K562 (cell line): ENCODE results near the gene ABCA7. TPM values are rescaled to one million over a fixed set of nuclear protein-coding genes. Genes with fewer than 3 reads are reported as not detected.
A peak's percentile ranks its signal among the peaks of the same experiment; 100 is the strongest.

Source experiments
- BDP1 ChIP-seq: IDR thresholded peaks from 3 replicates; pipeline ENCODE4 v1.6.1; 2011; ENCODE audit not compliant: insufficient read length, insufficient read depth
- ELF2 ChIP-seq: fragments of 250-450 bp; sonication (Bioruptor Pico); IDR thresholded peaks from 2 replicates; pipeline ENCODE4 v1.5.0; 2021; ENCODE audit warnings: mild to moderate bottlenecking
- HSF4 ChIP-seq: fragments of 250-450 bp; sonication (Bioruptor Pico); IDR thresholded peaks from 2 replicates; pipeline ENCODE4 v2.1.2; 2022; ENCODE audit warnings: mild to moderate bottlenecking, moderate library complexity, borderline replicate concordance
- KDM1A ChIP-seq, 2 experiments: fragments of 450-650 bp; IDR thresholded peaks; 2 replicates each; pipeline ENCODE4 v1.6.1; 2016; ENCODE audit warnings: mild to moderate bottlenecking in 2 of 2
- PRPF4 ChIP-seq: fragments of 200-400 bp; formaldehyde crosslinking; IDR thresholded peaks from one replicate; pipeline ENCODE4 v1.6.1; 2017; ENCODE audit warnings: low read length, low read depth, mild to moderate bottlenecking; ENCODE audit not compliant: insufficient read depth, poor library complexity, severe bottlenecking
- RBFOX2 ChIP-seq: fragments of 200-400 bp; formaldehyde crosslinking; IDR thresholded peaks from 2 replicates; pipeline ENCODE4 v1.6.1; 2017; ENCODE audit warnings: low read depth, mild to moderate bottlenecking, low read length, moderate library complexity
- RBM25 ChIP-seq: fragments of 200-400 bp; formaldehyde crosslinking; IDR thresholded peaks from 2 replicates; pipeline ENCODE4 v1.6.1; 2018; ENCODE audit warnings: low read length, low read depth, moderate library complexity; ENCODE audit not compliant: severe bottlenecking
- RCOR1 ChIP-seq, 2 experiments: IDR thresholded peaks; 2 replicates each; pipeline ENCODE4 v1.6.1; 2012; ENCODE audit warnings: low read depth in 2 of 2, low read length in 2 of 2, borderline replicate concordance in 1 of 2, improper control_type of control experiment in 1 of 2
- TCFL5 ChIP-seq: fragments of 250-450 bp; sonication (Bioruptor Pico); conservative IDR thresholded peaks from 2 replicates; pipeline ENCODE4 v1.6.1; 2021; ENCODE audit warnings: mild to moderate bottlenecking, moderate library complexity, matching md5 sums
- polyA plus RNA-seq, 8 experiments: library from polyadenylated mRNA; depleted of rRNA in 4 of 8; stranded (reverse) in 5 of 8; unstranded in 3 of 8; fragments of >200 nt; fragmentation: Nextera tagmentation in 2 of 8; fragmentation: Illumina TruSeq in 1 of 8; extraction: Ambion mirVana in 2 of 8; extraction: Trizol in 1 of 8; gene quantifications; 2 replicates each; pipeline versions ENCODE4 v1.2.1 to v1.2.3, GENCODE V29; 2011 to 2014; ENCODE audit warnings: inconsistent platforms in 1 of 8, missing spikeins in 1 of 8
- total RNA-seq, 7 experiments: library from RNA; depleted of rRNA in 6 of 7; stranded (reverse); fragments of >200 nt in 6 of 7; fragmentation: Illumina TruSeq in 2 of 7; extraction: Trizol in 2 of 7; gene quantifications; 2 replicates each; pipeline versions ENCODE4 v1.2.1 to v1.2.3, GENCODE V29; 2011 to 2021; ENCODE audit warnings: low replicate concordance in 1 of 7
- TF ChIP-seq, protein P1 (sequence below): sonication (generic); formaldehyde crosslinking; IDR thresholded peaks from 2 replicates; pipeline ENCODE4 v1.8.1; 2023; ENCODE audit warnings: mild to moderate bottlenecking, missing genetic modification reagents

ABCA7 gene
- total and polyA plus RNA-seq, 9 of the 15 experiments (the other 6 are each of a cell fraction or from before 2014, with no cell fraction given), result 2.3 to 96.1 (median 31.2) TPM

DNA sequence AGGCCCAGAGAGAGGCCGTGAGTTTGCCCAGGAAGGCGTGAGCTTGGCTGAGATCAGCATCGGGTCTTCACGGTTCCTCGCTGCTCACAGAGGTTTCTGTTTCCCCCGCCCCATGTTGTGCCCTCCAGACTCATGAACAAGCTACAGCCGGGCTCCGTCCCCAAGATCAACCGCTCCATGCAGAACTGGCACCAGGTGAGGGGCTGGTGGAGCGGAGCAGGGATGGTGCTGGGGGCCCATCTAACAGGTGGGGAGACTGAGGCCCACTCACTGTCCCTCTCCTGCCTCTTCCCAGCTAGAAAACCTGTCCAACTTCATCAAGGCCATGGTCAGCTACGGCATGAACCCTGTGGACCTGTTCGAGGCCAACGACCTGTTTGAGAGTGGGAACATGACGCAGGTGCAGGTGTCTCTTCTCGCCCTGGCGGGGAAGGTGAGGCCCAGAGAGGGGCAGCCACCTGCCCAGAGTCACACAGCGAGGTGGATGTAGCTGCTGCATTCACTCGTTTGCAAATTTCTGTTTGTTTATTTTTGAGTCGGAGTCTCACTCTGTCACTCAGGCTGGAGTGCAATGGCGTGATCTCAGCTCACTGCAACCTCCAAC is 7.5 kb upstream of the ABCA7 start (continued):
- no peak for TF ChIP-seq PRPF4
- no peak for TF ChIP-seq BDP1
- TF ChIP-seq ELF2 (CRISPR knock-in tag), result no peak
- TF ChIP-seq RCOR1 (IDR thresholded peaks at IDR 0.05; ENCODE audit: borderline replicate concordance in 1 of 2, low read depth in 2 of 2, low read length in 2 of 2), result peak in 1 of 2 experiments; percentile 29; a peak in 1 of 4 replicates
- TF ChIP-seq, protein P1, sequence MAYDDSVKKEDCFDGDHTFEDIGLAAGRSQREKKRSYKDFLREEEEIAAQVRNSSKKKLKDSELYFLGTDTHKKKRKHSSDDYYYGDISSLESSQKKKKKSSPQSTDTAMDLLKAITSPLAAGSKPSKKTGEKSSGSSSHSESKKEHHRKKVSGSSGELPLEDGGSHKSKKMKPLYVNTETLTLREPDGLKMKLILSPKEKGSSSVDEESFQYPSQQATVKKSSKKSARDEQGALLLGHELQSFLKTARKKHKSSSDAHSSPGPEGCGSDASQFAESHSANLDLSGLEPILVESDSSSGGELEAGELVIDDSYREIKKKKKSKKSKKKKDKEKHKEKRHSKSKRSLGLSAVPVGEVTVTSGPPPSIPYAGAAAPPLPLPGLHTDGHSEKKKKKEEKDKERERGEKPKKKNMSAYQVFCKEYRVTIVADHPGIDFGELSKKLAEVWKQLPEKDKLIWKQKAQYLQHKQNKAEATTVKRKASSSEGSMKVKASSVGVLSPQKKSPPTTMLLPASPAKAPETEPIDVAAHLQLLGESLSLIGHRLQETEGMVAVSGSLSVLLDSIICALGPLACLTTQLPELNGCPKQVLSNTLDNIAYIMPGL, result no peak
- no peak for TF ChIP-seq HSF4 (CRISPR knock-in tag)
- TF ChIP-seq RBM25, result peak; percentile 78
- no peak for TF ChIP-seq TCFL5
- peak; percentile 47; the same call in 1 of the 2 replicates for TF ChIP-seq RBFOX2
- peak; percentile 53 to 73; a peak in 3 of 4 replicates for TF ChIP-seq KDM1A (IDR thresholded peaks at IDR 0.05)
